Measurements from ENCODE around the gene ADGRA1. TPM values are rescaled to one million over a fixed set of nuclear protein-coding genes. Genes with fewer than 3 reads are reported as not detected.

Gene ADGRA1
- total RNA-seq, 2 donors from 2014 or later: not detected

DNA sequence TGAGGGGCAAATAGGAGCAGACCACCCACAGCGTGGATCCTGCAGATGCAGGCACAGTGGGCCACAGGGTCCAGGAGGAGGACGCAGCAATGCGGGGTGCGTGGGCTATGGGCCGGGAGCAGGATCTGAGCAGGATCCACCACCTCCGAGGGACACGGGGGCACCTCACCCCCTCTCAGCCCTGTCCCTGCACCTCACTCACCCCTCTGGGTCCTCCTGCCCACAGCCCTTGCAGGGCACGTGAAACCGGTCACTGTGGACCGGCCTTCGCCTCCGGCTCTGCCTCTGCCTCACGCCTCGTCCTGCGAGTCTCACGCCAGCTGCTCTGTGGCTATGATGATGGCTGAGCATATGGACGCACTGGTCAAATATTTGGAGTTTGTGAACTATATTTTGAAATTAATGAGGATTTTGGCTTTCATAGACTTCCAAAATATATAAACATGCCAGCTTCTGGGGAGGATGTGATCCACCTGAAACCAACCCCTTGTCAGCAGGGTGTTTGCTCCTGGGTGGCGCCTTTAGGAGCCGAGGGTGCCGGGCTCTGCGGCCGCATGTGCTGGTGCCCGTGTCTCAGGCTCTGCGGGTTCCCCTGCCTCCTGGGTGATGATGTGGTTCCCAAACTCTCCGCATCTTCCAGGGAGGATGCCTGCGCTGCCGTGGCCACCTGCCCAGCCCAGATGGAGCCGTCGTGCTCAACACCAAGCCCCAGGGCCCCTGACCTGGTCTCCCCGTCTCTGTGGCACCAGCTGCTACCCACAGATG lies 11.3 kb upstream of the ADGRA1 start:
- Mint-ChIP-seq H3K4me3 (no peak overlapping the region), H3K9me3 (no peaks in the 10 kb centered on the region), H3K27me3 (peaks cover 3% of the 10 kb centered on the region), H3K27ac (no peak overlapping the region), H3K36me3 (ENCODE audit: low read depth) (no peaks in the 10 kb centered on the region), H3K4me1 (no peaks in the 10 kb centered on the region)
- ATAC-seq (replicated peaks): no peak

DNA sequence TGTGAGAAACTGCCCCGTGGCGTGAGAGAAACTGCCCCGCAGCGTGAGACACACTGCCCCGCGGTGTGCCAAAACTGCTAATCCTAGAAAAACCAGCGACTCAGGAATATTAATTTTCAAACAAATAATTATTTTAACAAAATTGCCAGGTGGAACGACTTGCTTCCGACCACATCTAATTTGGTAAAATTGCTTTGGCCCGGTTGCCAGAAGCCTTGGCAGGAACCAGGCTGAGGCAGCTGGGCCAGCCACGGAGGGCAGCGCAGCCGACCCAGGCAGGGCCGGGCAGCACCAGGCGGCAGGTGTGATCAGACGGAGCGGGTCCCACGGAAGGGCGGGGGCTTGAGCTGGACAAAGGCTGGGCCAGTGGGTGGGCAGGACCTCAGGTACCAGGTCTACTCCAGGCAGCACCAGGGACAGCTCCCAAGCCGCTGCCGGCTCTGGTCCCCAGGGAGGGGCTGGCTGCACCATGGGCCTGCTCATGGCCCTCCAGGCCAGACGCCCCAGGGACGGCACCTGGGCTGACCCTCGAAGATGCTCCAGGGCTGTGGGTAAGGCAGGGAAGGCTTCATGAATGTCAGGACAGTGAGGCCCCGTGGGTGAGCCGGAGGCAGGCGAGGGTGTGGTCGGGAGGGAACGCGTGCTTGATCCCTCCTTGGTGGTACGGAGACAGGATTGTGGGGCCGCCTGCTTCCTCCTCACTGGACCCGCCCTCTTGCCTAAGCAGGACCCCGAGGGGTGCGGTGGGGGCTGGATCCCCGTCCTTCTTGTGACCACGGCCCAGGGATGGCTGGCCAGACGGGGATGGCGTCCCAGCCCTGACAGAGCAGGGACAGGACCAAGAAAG lies 7.7 kb upstream of the ADGRA1 start:
- H3K27me3 Mint-ChIP-seq: peaks cover 4% of the 10 kb centered on the region

DNA sequence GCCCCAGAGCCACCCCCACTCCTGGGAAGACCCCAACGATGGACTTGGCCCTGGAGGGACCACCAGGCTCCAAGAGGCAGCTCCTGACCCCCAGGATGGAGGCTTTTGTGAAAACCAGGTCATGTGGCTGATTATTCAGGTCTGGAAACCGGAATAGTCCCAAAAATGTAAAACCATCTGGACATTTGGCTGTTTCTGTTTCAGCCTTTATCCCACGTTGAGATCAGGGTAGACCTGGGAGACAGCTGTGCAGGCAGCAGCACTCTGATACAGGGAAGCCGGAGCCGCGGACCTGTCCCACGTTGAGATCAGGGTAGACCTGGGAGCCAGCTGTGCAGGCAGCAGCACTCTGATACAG lies 7.1 kb upstream of the ADGRA1 start:
- H3K27me3 Mint-ChIP-seq: peaks cover 7% of the 10 kb centered on the region
- H3K27ac Mint-ChIP-seq: no peak overlapping the region
- H3K4me3 Mint-ChIP-seq: no peak overlapping the region
- no peaks in the 10 kb centered on the region for H3K4me1 Mint-ChIP-seq
- no peak for ATAC-seq (replicated peaks)
- no peaks in the 10 kb centered on the region for H3K9me3 Mint-ChIP-seq
- no peaks in the 10 kb centered on the region for H3K36me3 Mint-ChIP-seq (ENCODE audit: low read depth)

More for the DNA sequence above, 7.7 kb upstream of the ADGRA1 start:
- no peaks in the 10 kb centered on the region for H3K9me3 Mint-ChIP-seq
- H3K27ac Mint-ChIP-seq: no peak overlapping the region
- no peak for ATAC-seq (replicated peaks)
- no peak overlapping the region for H3K4me3 Mint-ChIP-seq
- H3K4me1 Mint-ChIP-seq: no peaks in the 10 kb centered on the region
- H3K36me3 Mint-ChIP-seq (ENCODE audit: low read depth): no peaks in the 10 kb centered on the region

DNA sequence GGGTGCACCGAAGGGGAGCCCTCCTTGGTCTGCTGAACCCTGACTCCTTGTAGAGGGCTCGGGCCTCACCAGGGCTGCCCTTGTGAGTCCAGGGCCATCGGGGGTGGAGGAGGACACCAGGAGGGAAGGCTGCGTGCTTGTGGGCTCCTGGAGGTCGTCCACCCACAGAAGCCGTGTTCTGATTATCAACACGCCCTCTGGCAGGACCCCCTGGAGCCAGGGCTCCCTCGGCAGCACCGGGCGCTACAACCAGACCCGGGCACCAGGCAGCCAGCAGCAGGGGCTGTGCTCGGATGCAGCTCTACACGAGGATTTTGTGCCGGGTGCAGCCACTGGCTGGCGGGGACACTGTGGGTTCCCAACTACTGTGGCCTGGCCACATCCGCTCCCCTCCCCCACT lies 6.1 kb upstream of the ADGRA1 start:
- Mint-ChIP-seq H3K4me1 (no peaks in the 10 kb centered on the region), H3K27ac (no peak overlapping the region), H3K27me3 (peaks cover 8% of the 10 kb centered on the region), H3K36me3 (ENCODE audit: low read depth) (no peaks in the 10 kb centered on the region), H3K4me3 (no peak overlapping the region), H3K9me3 (no peaks in the 10 kb centered on the region)
- ATAC-seq (replicated peaks): no peak

DNA sequence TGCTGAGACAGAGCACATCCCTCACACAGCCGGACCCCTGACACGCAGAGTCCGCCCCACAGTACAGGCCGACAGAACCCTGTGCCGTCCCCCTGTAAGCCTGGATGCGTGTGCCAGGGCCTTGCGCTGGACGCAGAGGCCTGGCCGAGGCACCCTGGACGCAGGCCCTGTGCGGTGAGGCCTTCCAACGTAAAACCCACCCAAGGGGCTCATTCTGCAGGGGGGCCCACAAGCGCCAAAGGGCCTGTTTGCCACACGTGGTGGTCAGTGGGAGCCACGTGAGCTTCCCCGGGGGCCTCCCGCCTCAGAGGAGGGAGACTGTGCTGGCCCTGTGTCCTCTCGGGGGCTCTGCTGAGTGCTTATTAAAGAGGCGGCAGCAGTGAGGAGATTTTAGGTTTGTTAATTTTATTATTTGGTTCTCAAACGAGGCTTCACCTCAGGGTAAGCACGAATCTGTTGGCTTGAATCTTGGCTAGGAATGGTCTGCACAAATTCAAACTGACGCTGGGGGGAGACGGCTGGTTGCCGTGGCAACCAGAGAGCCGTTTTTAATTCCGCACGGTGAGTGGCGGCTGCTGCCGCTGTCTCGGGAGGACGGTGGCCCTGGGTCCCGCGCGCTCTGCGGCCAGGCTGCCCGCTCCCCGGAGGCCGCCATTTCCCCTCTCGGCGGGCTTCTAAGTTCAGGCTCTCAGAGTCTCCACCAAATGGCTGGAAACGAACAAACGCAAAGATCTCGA lies 4.9 kb upstream of the ADGRA1 start:
- no peak for ATAC-seq (replicated peaks)
- Mint-ChIP-seq H3K27ac (no peak overlapping the region), H3K36me3 (ENCODE audit: low read depth) (no peaks in the 10 kb centered on the region), H3K4me1 (no peaks in the 10 kb centered on the region), H3K4me3 (no peak overlapping the region), H3K9me3 (no peaks in the 10 kb centered on the region), H3K27me3 (peaks cover 13% of the 10 kb centered on the region)

DNA sequence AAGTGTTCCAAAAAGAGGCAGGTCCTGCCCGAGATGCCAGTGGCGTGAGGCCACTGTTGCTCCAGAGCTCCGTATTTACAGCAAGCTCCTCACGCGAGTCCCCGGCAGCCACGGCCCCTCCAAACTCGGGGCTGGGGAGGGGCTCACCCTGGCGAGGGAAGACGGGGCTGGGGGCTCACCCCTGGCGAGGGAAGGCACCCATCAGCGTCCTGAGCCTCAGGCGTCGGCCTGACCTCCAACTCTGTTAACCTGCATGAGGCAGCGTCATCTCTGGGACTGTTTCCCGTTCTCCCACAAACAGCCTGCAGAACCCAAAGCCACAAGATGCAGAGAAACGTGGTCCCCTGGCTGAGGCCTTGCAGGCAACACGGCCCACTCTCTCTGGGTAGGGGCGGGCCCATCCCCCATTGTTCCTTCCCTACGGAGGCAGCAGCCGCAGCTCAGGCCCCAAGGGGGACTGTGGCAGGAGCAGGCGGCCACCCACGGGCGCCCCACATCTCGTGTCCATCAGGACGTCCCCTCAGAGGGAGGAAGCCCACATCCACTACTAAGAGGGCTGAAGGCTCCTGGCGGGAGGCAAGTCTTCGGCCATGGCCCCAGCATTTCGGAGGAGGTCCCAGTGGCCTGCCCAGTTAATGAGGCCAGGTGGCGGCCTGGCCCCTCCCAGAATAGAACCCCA lies 4.2 kb upstream of the ADGRA1 start:
- peaks cover 13% of the 10 kb centered on the region for H3K27me3 Mint-ChIP-seq
- H3K36me3 Mint-ChIP-seq (ENCODE audit: low read depth): no peaks in the 10 kb centered on the region
- no peaks in the 10 kb centered on the region for H3K4me1 Mint-ChIP-seq
- ATAC-seq (replicated peaks): no peak
- no peak overlapping the region for H3K4me3 Mint-ChIP-seq
- H3K9me3 Mint-ChIP-seq: no peaks in the 10 kb centered on the region
- H3K27ac Mint-ChIP-seq: no peak overlapping the region

DNA sequence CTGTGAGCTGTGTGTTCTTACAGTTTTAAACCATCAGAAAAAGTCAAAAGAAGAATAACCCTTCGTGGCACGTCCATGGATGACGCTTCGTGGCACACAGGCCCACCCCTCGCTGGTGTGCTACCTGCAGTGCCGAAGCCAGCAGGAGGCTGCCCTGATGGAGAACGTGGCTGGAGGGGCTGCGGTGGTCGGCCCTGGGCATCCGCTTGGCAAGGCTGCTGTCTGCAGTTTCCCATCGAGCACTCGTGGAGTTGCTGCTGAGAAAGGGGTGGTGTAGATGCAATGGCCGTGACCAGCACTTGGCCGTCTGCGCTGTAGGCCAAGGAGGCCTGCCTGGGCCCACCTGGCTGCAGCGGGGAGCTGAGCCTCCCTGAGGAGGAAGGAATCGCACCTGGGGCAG lies 3.2 kb upstream of the ADGRA1 start:
- H3K27ac Mint-ChIP-seq: no peak overlapping the region
- H3K36me3 Mint-ChIP-seq (ENCODE audit: low read depth): no peaks in the 10 kb centered on the region
- no peak for ATAC-seq (replicated peaks)
- peaks cover 13% of the 10 kb centered on the region for H3K27me3 Mint-ChIP-seq
- H3K9me3 Mint-ChIP-seq: no peaks in the 10 kb centered on the region
- H3K4me1 Mint-ChIP-seq: no peaks in the 10 kb centered on the region
- H3K4me3 Mint-ChIP-seq: no peak overlapping the region

DNA sequence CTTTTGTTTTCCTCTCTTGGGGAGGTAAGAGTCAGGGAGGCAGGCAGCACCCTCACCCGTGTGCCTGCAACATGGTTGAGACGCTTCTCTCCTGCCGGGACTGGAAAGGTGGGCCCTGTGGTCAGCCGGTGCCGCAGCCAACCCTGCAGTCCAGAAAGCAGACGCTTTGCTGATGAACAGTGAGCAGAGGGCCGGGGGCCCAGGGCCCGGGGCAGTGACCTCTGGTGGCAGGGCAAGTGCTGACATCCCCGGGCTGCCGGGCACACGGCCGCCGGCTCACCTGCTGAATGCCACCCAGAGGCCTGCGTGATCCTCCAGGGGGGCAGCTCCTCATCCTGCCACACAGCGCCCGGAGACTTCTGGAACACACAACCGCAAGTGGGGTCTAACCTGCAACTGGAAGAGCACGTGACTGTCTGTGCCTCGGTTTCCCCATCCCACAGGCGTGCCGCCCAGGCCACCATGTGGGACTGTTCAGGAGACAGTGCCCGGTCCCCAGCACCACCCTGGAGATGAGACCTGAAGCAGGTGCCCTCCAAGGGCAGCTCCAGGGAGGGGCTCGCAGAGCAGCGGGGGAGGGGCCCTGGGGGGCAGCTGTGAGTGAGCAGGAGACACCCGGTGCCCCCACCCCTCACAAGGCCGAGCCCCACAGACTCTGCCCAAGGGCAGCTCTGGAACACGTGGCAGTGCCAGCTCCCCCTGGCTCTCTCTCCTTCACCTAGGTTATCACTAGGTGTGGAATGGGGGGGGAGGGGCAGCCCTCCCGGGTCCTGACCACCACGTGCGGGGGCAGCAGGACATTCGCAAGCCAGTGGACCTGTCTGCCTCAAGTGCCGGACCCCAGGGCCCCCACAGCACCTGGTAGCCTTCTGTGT lies 2.2 kb upstream of the ADGRA1 start:
- no peak overlapping the region for H3K4me3 Mint-ChIP-seq
- H3K36me3 Mint-ChIP-seq (ENCODE audit: low read depth): no peaks in the 10 kb centered on the region
- ATAC-seq (replicated peaks): no peak
- H3K27ac Mint-ChIP-seq: no peak overlapping the region
- H3K9me3 Mint-ChIP-seq: no peaks in the 10 kb centered on the region
- H3K27me3 Mint-ChIP-seq: peaks cover 13% of the 10 kb centered on the region
- H3K4me1 Mint-ChIP-seq: no peaks in the 10 kb centered on the region

DNA sequence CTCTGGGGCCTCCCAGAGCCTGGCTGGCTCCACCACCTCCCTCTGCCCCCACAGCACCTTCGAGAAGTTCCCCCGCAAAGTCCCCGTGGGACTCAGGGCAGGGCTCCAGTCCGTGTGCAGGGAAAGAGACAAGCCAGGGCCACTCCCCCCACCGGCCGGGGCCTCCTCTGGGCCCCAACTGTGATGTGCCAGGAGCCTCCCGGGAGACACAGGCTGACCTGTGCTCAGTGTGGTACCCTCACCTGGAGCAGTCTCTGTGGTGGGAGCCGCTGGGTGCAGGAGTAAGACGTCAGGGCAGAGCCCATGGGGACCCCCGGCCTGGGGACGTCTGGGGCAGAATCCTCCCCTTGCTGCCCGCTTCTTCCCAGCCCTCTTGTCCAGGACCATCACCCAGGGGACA lies 1.5 kb upstream of the ADGRA1 start:
- Mint-ChIP-seq H3K27me3 (peaks cover 15% of the 10 kb centered on the region), H3K9me3 (no peaks in the 10 kb centered on the region), H3K36me3 (ENCODE audit: low read depth) (no peaks in the 10 kb centered on the region), H3K27ac (no peak overlapping the region), H3K4me1 (no peaks in the 10 kb centered on the region), H3K4me3 (no peak overlapping the region)
- ATAC-seq (replicated peaks): no peak

DNA sequence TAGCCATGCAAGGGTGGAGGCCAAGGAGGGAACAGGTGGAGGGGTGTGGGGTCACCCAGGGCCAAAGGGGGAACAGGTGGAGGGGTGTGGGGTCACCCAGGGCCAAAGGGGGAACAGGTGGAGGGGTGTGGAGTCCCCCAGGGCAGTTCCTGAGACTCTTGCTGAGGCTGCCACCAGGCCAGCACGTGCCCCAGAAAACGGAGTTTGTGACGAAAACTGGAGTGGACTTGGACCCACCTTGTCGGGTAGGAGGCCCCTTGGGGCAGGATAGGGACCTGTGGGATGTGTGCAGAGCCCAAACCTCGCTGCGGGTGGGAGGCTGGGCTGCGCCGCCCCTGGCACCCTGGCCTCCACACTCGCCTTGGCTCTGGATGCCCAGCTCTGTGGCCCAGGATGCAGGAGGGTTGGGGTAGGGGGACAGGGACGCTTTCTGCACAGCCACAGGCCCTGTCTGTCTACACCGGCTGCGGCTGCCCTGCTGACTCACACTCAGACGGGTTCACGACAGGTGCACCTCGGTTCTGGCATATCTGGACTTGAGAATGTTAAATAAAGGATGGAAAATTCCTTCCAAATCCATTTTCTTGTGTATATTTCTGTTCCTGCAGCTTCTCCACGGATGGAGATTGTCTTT lies 562 bp upstream of the ADGRA1 start:
- Mint-ChIP-seq H3K9me3 (no peaks in the 10 kb centered on the region), H3K4me1 (no peaks in the 10 kb centered on the region), H3K36me3 (ENCODE audit: low read depth) (no peaks in the 10 kb centered on the region), H3K4me3 (no peak overlapping the region), H3K27ac (no peak overlapping the region), H3K27me3 (peaks cover 17% of the 10 kb centered on the region)
- ATAC-seq (replicated peaks): no peak

DNA sequence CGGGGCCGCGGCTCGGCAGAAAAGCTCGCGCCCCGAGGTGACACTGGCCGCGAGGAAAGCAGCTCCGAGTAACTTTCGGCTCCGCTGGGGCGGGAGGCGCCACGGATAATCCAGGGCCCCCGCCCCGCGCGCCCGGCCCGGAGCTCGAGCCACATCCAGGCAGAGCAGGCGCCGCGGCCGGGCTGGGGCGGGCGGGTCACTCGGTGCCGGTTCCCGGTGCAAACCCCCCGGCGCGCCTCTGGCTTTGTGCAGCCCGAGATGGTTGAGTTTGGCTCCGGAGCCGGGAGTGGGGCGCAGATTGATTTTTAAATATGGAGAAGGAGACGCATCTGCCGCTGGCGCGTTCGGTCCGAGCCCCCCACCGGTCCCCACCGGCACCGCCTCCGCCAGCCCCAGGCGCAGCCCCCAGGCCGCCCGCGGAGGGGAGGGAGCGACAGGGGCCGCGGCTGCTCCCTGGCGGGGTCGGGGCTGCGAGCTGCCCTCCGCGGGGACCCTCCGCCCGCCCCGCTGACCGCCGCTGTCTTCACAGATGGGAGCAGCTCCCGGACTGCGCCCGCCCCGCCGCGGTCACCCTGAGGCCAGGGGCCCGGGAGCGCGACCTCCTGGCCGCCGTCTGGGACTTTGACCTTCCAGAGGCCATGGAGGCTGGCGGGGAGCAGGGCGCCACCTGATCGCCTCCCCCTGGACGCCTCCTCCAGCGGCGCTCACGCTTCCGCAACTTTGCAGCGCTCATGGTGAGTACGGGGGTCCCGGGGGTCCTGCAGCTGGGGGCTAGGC lies 643 bp downstream of the ADGRA1 start:
- no peaks in the 10 kb centered on the region for H3K36me3 Mint-ChIP-seq (ENCODE audit: low read depth)

DNA sequence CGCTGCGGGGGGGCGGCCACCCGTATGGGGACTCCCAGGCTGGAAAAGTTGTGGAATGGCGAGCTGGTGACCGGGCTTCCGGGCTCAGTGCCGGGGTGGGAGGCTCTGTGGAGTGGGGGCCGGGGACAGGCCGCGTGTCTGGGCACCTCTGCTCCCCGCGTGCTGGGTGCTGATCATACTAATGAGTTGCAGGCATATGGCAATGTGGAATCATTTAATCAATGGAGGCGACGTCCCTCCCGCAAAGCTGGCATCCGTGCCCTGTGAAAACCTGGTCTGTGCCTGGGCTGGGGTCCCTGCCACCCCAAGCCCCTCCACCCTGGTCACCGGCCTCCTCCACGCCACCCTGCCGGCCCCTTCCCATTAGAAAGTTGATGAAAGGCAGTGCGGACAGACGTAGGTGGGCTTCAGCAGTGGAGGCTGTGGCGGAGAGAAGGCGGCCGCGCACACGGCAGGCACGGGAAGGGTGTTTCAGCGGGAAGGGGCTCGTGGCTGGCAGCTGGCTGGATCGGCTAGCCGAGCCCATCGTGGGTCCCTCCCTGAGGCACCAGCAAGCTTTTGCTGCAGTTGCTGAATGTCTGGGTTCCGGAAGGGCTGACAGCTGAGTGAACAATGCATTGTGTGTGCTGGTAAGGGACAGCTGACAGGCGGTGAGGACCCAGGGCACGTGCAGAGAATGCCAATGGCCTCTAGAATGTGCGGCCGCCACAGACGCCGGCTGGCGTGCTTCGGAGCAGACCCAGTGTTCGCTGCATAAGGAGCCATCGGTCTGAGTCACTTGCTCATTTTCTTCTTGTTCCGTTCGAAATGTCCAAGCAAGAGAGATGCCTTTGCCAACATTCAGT lies 1.5 kb downstream of the ADGRA1 start:
- Mint-ChIP-seq H3K27me3 (peaks cover 17% of the 10 kb centered on the region), H3K4me3 (no peak overlapping the region), H3K36me3 (ENCODE audit: low read depth) (no peaks in the 10 kb centered on the region), H3K9me3 (no peaks in the 10 kb centered on the region), H3K27ac (no peak overlapping the region), H3K4me1 (no peaks in the 10 kb centered on the region)
- ATAC-seq (replicated peaks): no peak

More for the DNA sequence above, 643 bp downstream of the ADGRA1 start:
- Mint-ChIP-seq H3K27ac (no peak overlapping the region), H3K4me1 (no peaks in the 10 kb centered on the region), H3K4me3 (no peak overlapping the region), H3K27me3 (peaks cover 21% of the 10 kb centered on the region), H3K9me3 (no peaks in the 10 kb centered on the region)
- ATAC-seq (replicated peaks): no peak
